GM23338 (cell line): ENCODE measurements around the gene AP5S1. TPM values are rescaled to one million over a fixed set of nuclear protein-coding genes. Genes with fewer than 3 reads are reported as not detected.

ENCODE experiments used
- ATAC-seq: fragments of 200-7000 bp; cut with Tn5 transposase; 3 replicates; pipeline ENCODE4 v1.9.1; 2020
- DNase-seq: peaks from one replicate; pipeline ENCODE4 v3.0.0-alpha.2; 2015; ENCODE audit warnings: low spot score
- H2AFZ ChIP-seq: fragments of 200-600 bp; sonication (generic); 2 replicates; pipeline ENCODE4 v1.8.0; 2016; ENCODE audit warnings: antibody characterized with exemption, mild to moderate bottlenecking, moderate library complexity
- H3F3A ChIP-seq: fragments of 200-600 bp; sonication (generic); replicated peaks from 2 replicates; pipeline ENCODE4 v1.8.0; 2017; ENCODE audit warnings: antibody characterized with exemption, mixed run types, low read depth
- H3K27ac ChIP-seq: fragments of 200-600 bp; sonication (generic); 2 replicates; pipeline ENCODE4 v1.6.1; 2016; ENCODE audit warnings: low read depth
- H3K27me3 ChIP-seq: fragments of 200-600 bp; sonication (generic); 2 replicates; pipeline ENCODE4 v1.8.0; 2016; ENCODE audit warnings: mild to moderate bottlenecking, mixed run types, moderate library complexity; ENCODE audit not compliant: insufficient read depth
- H3K36me3 ChIP-seq: fragments of 200-600 bp; sonication (generic); 2 replicates; pipeline ENCODE4 v1.8.0; 2016; ENCODE audit warnings: mild to moderate bottlenecking; ENCODE audit not compliant: insufficient read depth
- H3K4me1 ChIP-seq: fragments of 200-600 bp; sonication (generic); 2 replicates; pipeline ENCODE4 v1.8.0; 2016; ENCODE audit warnings: mild to moderate bottlenecking, moderate library complexity; ENCODE audit not compliant: insufficient read depth
- H3K4me2 ChIP-seq: fragments of 200-600 bp; sonication (generic); 2 replicates; pipeline ENCODE4 v1.7.1; 2017; ENCODE audit warnings: mixed run types
- H3K4me3 ChIP-seq: fragments of 200-600 bp; sonication (generic); 2 replicates; pipeline ENCODE4 v1.6.1; 2016; ENCODE audit warnings: mixed run types
- H3K79me2 ChIP-seq: fragments of 200-600 bp; sonication (generic); replicated peaks from 2 replicates; pipeline ENCODE4 v1.8.0; 2017; ENCODE audit warnings: mild to moderate bottlenecking; ENCODE audit not compliant: insufficient read depth
- H3K9me2 ChIP-seq: fragments of 200-600 bp; sonication (generic); 2 replicates; pipeline ENCODE4 v1.8.0; 2017; ENCODE audit not compliant: insufficient read depth
- H4K20me1 ChIP-seq: fragments of 200-600 bp; sonication (generic); replicated peaks from 2 replicates; pipeline ENCODE4 v1.8.0; 2017; ENCODE audit warnings: mild to moderate bottlenecking; ENCODE audit not compliant: insufficient read depth
- H3K27ac Mint-ChIP-seq: 2 replicates; pipeline ENCODE4 v1.8.0; 2020; ENCODE audit warnings: inconsistent platforms, mild to moderate bottlenecking, moderate library complexity, mixed read lengths
- H3K27me3 Mint-ChIP-seq: 3 replicates; pipeline ENCODE4 v1.8.0; 2022; ENCODE audit warnings: low read depth, mild to moderate bottlenecking, moderate library complexity, mixed read lengths, inconsistent platforms; ENCODE audit not compliant: insufficient read depth, poor library complexity
- H3K36me3 Mint-ChIP-seq: 3 replicates; pipeline ENCODE4 v1.8.0; 2021; ENCODE audit warnings: low read depth, mild to moderate bottlenecking, inconsistent platforms, moderate library complexity, mixed read lengths
- H3K4me1 Mint-ChIP-seq: 3 replicates; pipeline ENCODE4 v1.8.0; 2020; ENCODE audit warnings: mild to moderate bottlenecking, inconsistent platforms, mixed read lengths
- H3K4me3 Mint-ChIP-seq: 3 replicates; pipeline ENCODE4 v1.8.0; 2021; ENCODE audit warnings: moderate library complexity, mild to moderate bottlenecking, inconsistent platforms, mixed read lengths
- H3K9me3 Mint-ChIP-seq: 3 replicates; pipeline ENCODE4 v1.8.0; 2020; ENCODE audit warnings: moderate library complexity, mild to moderate bottlenecking, inconsistent platforms, mixed read lengths
- ETS1 ChIP-seq: IDR thresholded peaks from 2 replicates; pipeline ENCODE4 v1.6.1; 2016; ENCODE audit warnings: antibody characterized with exemption
- EZH2 ChIP-seq: fragments of 200-600 bp; sonication (generic); IDR thresholded peaks from one replicate; pipeline ENCODE4 v1.8.0; 2017; ENCODE audit warnings: antibody characterized with exemption, mild to moderate bottlenecking, low read depth; ENCODE audit not compliant: unreplicated experiment
- EZH2phosphoT487 ChIP-seq: fragments of 200-600 bp; sonication (generic); IDR thresholded peaks from one replicate; pipeline ENCODE4 v1.8.1; 2018; ENCODE audit warnings: antibody characterized with exemption; ENCODE audit not compliant: unreplicated experiment
- POLR2AphosphoS5 ChIP-seq: IDR thresholded peaks from 2 replicates; pipeline ENCODE4 v1.6.1; 2016; ENCODE audit warnings: antibody characterized with exemption, low read depth
- ZNF331 ChIP-seq: fragments of 250-450 bp; sonication (Bioruptor Pico); IDR thresholded peaks from 2 replicates; pipeline ENCODE4 v1.5.0; 2020; ENCODE audit warnings: low read depth, mild to moderate bottlenecking, moderate library complexity
- ZNF462 ChIP-seq: fragments of 250-450 bp; sonication (Bioruptor Pico); IDR thresholded peaks from 2 replicates; pipeline ENCODE4 v1.5.0; 2020; ENCODE audit warnings: mild to moderate bottlenecking, moderate library complexity
- polyA plus RNA-seq: library from polyadenylated mRNA; unstranded; fragments of >200 nt; fragmentation: Nextera tagmentation; extraction: Ambion mirVana; gene quantifications from 2 replicates; pipeline ENCODE4 v1.2.1, GENCODE V29; 2016
- total RNA-seq: library from RNA; depleted of rRNA; stranded (reverse); fragments of >200 nt; shearing (Covaris generic); gene quantifications from 2 replicates; pipeline ENCODE4 v1.2.3, GENCODE V29; 2014

AP5S1 gene
- total and polyA plus RNA-seq, 2 experiments from 2014 or later = 1.8 to 2.8 TPM

GRCh38 chr20:3802524-3803239 lies 17.7 kb upstream of the AP5S1 start (continued):
- TF ChIP-seq ZNF462 (CRISPR knock-in tag) (no peak), EZH2phosphoT487 (no peak)

GRCh38 chr20:3803289-3803688 lies 17.1 kb upstream of the AP5S1 start:
- Mint-ChIP-seq H3K27ac (no peak overlapping the region), H3K27me3 (peaks cover 24% of the 10 kb centered on the region), H3K4me1 (peaks cover 54% of the 10 kb centered on the region), H3K36me3 (peaks cover 57% of the 10 kb centered on the region), H3K9me3 (no peaks in the 10 kb centered on the region; the same call in 2 of the 3 replicates), H3K4me3 (no peak overlapping the region)
- peaks cover 14% of the 10 kb centered on the region for H3F3A ChIP-seq
- H3K4me2 ChIP-seq = no peak overlapping the region
- ATAC-seq = no peak
- H3K27me3 ChIP-seq = no peaks in the 10 kb centered on the region
- no peaks in the 10 kb centered on the region for H3K9me2 ChIP-seq
- DNase-seq = no peak
- peaks cover 40% of the 10 kb centered on the region for H3K4me1 ChIP-seq
- no peaks in the 10 kb centered on the region for H3K36me3 ChIP-seq
- no peaks in the 10 kb centered on the region for H3K79me2 ChIP-seq
- no peak overlapping the region for H3K27ac ChIP-seq
- no peaks in the 10 kb centered on the region; the same call in 1 of the 2 replicates for H4K20me1 ChIP-seq
- H3K4me3 ChIP-seq = no peak overlapping the region
- no peak overlapping the region for H2AFZ ChIP-seq
- TF ChIP-seq POLR2AphosphoS5 (no peak), ZNF331 (no peak), EZH2 (no peak), ETS1 (no peak), ZNF462 (CRISPR knock-in tag) (no peak), EZH2phosphoT487 (no peak)
